SK-N-SH (cell line): ENCODE measurements around the gene NFKB1. TPM values are rescaled to one million over a fixed set of nuclear protein-coding genes. Genes with fewer than 3 reads are reported as not detected.

Source experiments
- CTCF ChIA-PET: fragments of 300-600, 350-600 bp; formaldehyde crosslinking; extraction: SDS; loops from one replicate; lab custom pipeline; 2021; lab: Yijun Ruan, JAX
- POLR2A ChIA-PET: fragments of 350-600 bp; sonication (Branson Sonifier 250); formaldehyde crosslinking; extraction: SDS; loops from one replicate; lab custom pipeline; 2020; ENCODE audit warnings: antibody characterized with exemption, inconsistent platforms; lab: Yijun Ruan, JAX
- DNase-seq: peaks from one replicate; pipeline ENCODE4 v3.0.0; 2012
- H2AFZ ChIP-seq: fragments of 200-600 bp; sonication (generic); 2 replicates; pipeline ENCODE4 v1.8.1; 2016; ENCODE audit warnings: antibody characterized with exemption, mild to moderate bottlenecking, low read depth
- H3F3A ChIP-seq: fragments of 200-600 bp; sonication (generic); replicated peaks from 2 replicates; pipeline ENCODE3; 2016; ENCODE audit warnings: antibody characterized with exemption, mild to moderate bottlenecking; ENCODE audit not compliant: insufficient read depth
- H3K27ac ChIP-seq, 2 experiments: fragments of 200-500 bp in 1 of 2; fragments of 200-600 bp in 1 of 2; sonication (Bioruptor generic) in 1 of 2; sonication (generic), shearing (Covaris generic) in 1 of 2; 2 replicates each; pipeline versions ENCODE4 v1.5.1 to v1.6.1; 2014 to 2016; ENCODE audit warnings: low read depth in 2 of 2, inconsistent platforms in 1 of 2, low read length in 1 of 2, mild to moderate bottlenecking in 1 of 2, mixed read lengths in 1 of 2
- H3K27me3 ChIP-seq: fragments of 200-600 bp; sonication (generic), shearing (Covaris generic); 2 replicates; pipeline ENCODE4 v1.6.1; 2016; ENCODE audit warnings: mixed run types; ENCODE audit not compliant: insufficient read depth
- H3K36me3 ChIP-seq, 2 experiments: fragments of 200-500 bp in 1 of 2; fragments of 200-600 bp in 1 of 2; sonication (Bioruptor generic) in 1 of 2; sonication (generic) in 1 of 2; replicated peaks in 1 of 2; 2 replicates each; pipeline versions ENCODE3 to v1.5.1; 2014 to 2016; ENCODE audit warnings: low read length in 1 of 2, mild to moderate bottlenecking in 1 of 2; ENCODE audit not compliant: insufficient read depth in 2 of 2, control insufficient read depth in 1 of 2
- H3K4me1 ChIP-seq, 2 experiments: fragments of 200-500 bp in 1 of 2; fragments of 200-600 bp in 1 of 2; sonication (Bioruptor generic) in 1 of 2; sonication (generic), shearing (Covaris generic) in 1 of 2; 2 replicates each; pipeline versions ENCODE4 v1.5.1 to v1.6.1; 2014 to 2016; ENCODE audit warnings: low read depth in 1 of 2, low read length in 1 of 2, mixed run types in 1 of 2; ENCODE audit not compliant: insufficient read depth in 2 of 2, control insufficient read depth in 1 of 2
- H3K4me2 ChIP-seq: fragments of 200-600 bp; sonication (generic), shearing (Covaris generic); 2 replicates; pipeline ENCODE4 v1.6.1; 2017; ENCODE audit warnings: mixed run types
- H3K4me3 ChIP-seq, 2 experiments: fragments of 200-500 bp in 1 of 2; fragments of 200-600 bp in 1 of 2; sonication (Bioruptor generic) in 1 of 2; sonication (generic), shearing (Covaris generic) in 1 of 2; 2 replicates each; pipeline versions ENCODE4 v1.5.1 to v1.8.1; 2014 to 2016; ENCODE audit warnings: low read depth in 2 of 2, inconsistent platforms in 1 of 2, low read length in 1 of 2, mild to moderate bottlenecking in 1 of 2, mixed read lengths in 1 of 2, moderate library complexity in 1 of 2
- H3K79me2 ChIP-seq: fragments of 200-600 bp; sonication (generic); 2 replicates; pipeline ENCODE4 v1.8.1; 2017; ENCODE audit warnings: mild to moderate bottlenecking; ENCODE audit not compliant: insufficient read depth
- H3K9ac ChIP-seq: fragments of 200-600 bp; sonication (generic); 2 replicates; pipeline ENCODE4 v1.6.1; 2017; ENCODE audit warnings: mixed run types
- H3K9me2 ChIP-seq: fragments of 200-600 bp; sonication (generic); 2 replicates; pipeline ENCODE4 v1.6.1; 2017; ENCODE audit warnings: mixed run types
- H3K9me3 ChIP-seq: fragments of 200-600 bp; sonication (generic); 2 replicates; pipeline ENCODE4 v1.6.1; 2017; ENCODE audit warnings: mixed run types, mild to moderate bottlenecking, moderate library complexity
- H4K20me1 ChIP-seq: fragments of 200-600 bp; sonication (generic); 2 replicates; pipeline ENCODE4 v1.6.1; 2017; ENCODE audit warnings: mild to moderate bottlenecking, mixed run types; ENCODE audit not compliant: insufficient read depth
- CHD2 ChIP-seq: fragments of 150-350 bp; IDR thresholded peaks from 2 replicates; pipeline ENCODE4 v1.6.1; 2018; ENCODE audit warnings: low read length; ENCODE audit not compliant: partially characterized antibody
- ELF1 ChIP-seq: IDR thresholded peaks from 2 replicates; pipeline ENCODE4 v1.4.0; 2012
- EP300 ChIP-seq, 2 experiments: IDR thresholded peaks; 2 replicates each; pipeline versions ENCODE4 v1.4.0 to v1.6.1; 2012; ENCODE audit warnings: borderline replicate concordance in 1 of 2, low read depth in 1 of 2, low read length in 1 of 2
- FOSL2 ChIP-seq: IDR thresholded peaks from 2 replicates; pipeline ENCODE4 v1.4.0; 2012; ENCODE audit warnings: low read depth, mild to moderate bottlenecking, moderate library complexity, borderline replicate concordance
- FOXJ3 ChIP-seq: sonication (generic); formaldehyde crosslinking; IDR thresholded peaks from 2 replicates; pipeline ENCODE4 v1.5.1; 2020; ENCODE audit warnings: mild to moderate bottlenecking, missing genetic modification reagents
- GABPA ChIP-seq: IDR thresholded peaks from 2 replicates; pipeline ENCODE4 v1.4.0; 2012; ENCODE audit warnings: low read depth, mild to moderate bottlenecking
- GATA2 ChIP-seq: sonication (generic); formaldehyde crosslinking; IDR thresholded peaks from 2 replicates; pipeline ENCODE4 v1.5.0; 2020; ENCODE audit warnings: mild to moderate bottlenecking, missing genetic modification reagents
- JUND ChIP-seq: IDR thresholded peaks from 2 replicates; pipeline ENCODE4 v1.4.0; 2012
- MEF2A ChIP-seq: IDR thresholded peaks from 2 replicates; pipeline ENCODE4 v1.4.0; 2012; ENCODE audit warnings: low read depth, borderline replicate concordance
- MXI1 ChIP-seq: IDR thresholded peaks from 2 replicates; pipeline ENCODE4 v1.6.1; 2012; ENCODE audit warnings: mild to moderate bottlenecking, low read depth, low read length, improper control_type of control experiment
- RCOR1 ChIP-seq: fragments of 150-350 bp; IDR thresholded peaks from 2 replicates; pipeline ENCODE4 v1.6.1; 2017; ENCODE audit warnings: antibody characterized with exemption, low read length
- YY1 ChIP-seq: IDR thresholded peaks from 2 replicates; pipeline ENCODE4 v1.4.0; 2012; ENCODE audit warnings: low read depth, mild to moderate bottlenecking
- WGBS: methylation state at CpG from one replicate; pipeline ENCODE4 v1.1.6; 2017; ENCODE audit warnings: low lambda C conversion rate; 5-methylcytosine and 5-hydroxymethylcytosine counted together
- polyA plus RNA-seq, 3 experiments: library from polyadenylated mRNA; depleted of rRNA; stranded (reverse); fragments of >200 nt; gene quantifications; 2 replicates each; pipeline ENCODE4 v1.2.3, GENCODE V29; 2012
- TF ChIP-seq, protein P1 (sequence below): fragments of 150-350 bp; IDR thresholded peaks from 2 replicates; pipeline ENCODE4 v1.6.1; 2016; ENCODE audit warnings: mild to moderate bottlenecking, low read depth, low read length
- TF ChIP-seq, protein P2 (sequence below): IDR thresholded peaks from 2 replicates; pipeline ENCODE4 v1.6.1; 2012; ENCODE audit warnings: mild to moderate bottlenecking, low read depth, low read length, moderate library complexity
- TF ChIP-seq, protein P3 (sequence below): fragments of 200-600 bp; sonication (generic); IDR thresholded peaks from 2 replicates; pipeline ENCODE4 v1.6.1; 2017; ENCODE audit warnings: antibody characterized with exemption, mild to moderate bottlenecking, moderate library complexity

NFKB1 gene
- polyA plus RNA-seq, 1 of the 3 experiments (the other 2 are of a cell fraction), result 14.1 TPM

DNA sequence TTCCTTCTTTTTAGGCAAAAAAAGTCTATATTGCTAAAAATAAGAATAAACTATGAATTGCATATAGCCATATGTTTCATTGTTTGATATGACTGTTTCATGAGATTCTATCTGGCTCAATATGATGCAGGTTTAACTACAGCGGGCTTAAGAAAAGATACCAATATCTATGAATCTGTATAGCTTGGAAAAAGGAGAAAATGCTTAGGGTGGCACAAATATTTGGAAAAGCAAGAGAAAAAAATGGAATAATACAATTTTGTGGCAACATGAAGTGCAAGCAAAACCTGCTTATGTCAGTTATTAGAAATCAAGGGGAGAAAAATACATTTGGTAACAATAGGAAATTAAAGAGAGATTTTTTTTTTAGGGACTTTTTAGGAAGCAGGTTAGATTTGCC, 48.3 kb upstream of the NFKB1 start:
- no peak overlapping the region for H2AFZ ChIP-seq
- no peak overlapping the region for H3K4me3 ChIP-seq
- H3K4me2 ChIP-seq, result no peak overlapping the region
- H3K4me1 ChIP-seq, result no peaks in the 10 kb centered on the region
- H3K79me2 ChIP-seq, result no peaks in the 10 kb centered on the region
- ChIA-PET CTCF (no interaction called here), POLR2A (no interaction called here)
- no peak overlapping the region for H3K9ac ChIP-seq
- H3K9me3 ChIP-seq, result no peaks in the 10 kb centered on the region
- no peaks in the 10 kb centered on the region for H3F3A ChIP-seq
- H3K27ac ChIP-seq, result no peak overlapping the region
- 93% methylated on average over 1 of the region's 1 CpG for WGBS
- H3K27me3 ChIP-seq, result no peaks in the 10 kb centered on the region
- H3K36me3 ChIP-seq, result no peaks in the 10 kb centered on the region
- TF ChIP-seq MXI1, result no peak
- TF ChIP-seq GATA2 (CRISPR knock-in tag), result no peak
- TF ChIP-seq, protein P1, sequence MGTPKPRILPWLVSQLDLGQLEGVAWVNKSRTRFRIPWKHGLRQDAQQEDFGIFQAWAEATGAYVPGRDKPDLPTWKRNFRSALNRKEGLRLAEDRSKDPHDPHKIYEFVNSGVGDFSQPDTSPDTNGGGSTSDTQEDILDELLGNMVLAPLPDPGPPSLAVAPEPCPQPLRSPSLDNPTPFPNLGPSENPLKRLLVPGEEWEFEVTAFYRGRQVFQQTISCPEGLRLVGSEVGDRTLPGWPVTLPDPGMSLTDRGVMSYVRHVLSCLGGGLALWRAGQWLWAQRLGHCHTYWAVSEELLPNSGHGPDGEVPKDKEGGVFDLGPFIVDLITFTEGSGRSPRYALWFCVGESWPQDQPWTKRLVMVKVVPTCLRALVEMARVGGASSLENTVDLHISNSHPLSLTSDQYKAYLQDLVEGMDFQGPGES, result no peak
- TF ChIP-seq MEF2A, result no peak
- no peak for TF ChIP-seq YY1
- no peak for TF ChIP-seq FOXJ3 (CRISPR knock-in tag)
- TF ChIP-seq, protein P2, sequence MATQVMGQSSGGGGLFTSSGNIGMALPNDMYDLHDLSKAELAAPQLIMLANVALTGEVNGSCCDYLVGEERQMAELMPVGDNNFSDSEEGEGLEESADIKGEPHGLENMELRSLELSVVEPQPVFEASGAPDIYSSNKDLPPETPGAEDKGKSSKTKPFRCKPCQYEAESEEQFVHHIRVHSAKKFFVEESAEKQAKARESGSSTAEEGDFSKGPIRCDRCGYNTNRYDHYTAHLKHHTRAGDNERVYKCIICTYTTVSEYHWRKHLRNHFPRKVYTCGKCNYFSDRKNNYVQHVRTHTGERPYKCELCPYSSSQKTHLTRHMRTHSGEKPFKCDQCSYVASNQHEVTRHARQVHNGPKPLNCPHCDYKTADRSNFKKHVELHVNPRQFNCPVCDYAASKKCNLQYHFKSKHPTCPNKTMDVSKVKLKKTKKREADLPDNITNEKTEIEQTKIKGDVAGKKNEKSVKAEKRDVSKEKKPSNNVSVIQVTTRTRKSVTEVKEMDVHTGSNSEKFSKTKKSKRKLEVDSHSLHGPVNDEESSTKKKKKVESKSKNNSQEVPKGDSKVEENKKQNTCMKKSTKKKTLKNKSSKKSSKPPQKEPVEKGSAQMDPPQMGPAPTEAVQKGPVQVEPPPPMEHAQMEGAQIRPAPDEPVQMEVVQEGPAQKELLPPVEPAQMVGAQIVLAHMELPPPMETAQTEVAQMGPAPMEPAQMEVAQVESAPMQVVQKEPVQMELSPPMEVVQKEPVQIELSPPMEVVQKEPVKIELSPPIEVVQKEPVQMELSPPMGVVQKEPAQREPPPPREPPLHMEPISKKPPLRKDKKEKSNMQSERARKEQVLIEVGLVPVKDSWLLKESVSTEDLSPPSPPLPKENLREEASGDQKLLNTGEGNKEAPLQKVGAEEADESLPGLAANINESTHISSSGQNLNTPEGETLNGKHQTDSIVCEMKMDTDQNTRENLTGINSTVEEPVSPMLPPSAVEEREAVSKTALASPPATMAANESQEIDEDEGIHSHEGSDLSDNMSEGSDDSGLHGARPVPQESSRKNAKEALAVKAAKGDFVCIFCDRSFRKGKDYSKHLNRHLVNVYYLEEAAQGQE, result no peak
- no peak for TF ChIP-seq FOSL2
- TF ChIP-seq JUND, result no peak
- no peak for TF ChIP-seq CHD2
- TF ChIP-seq EP300 (IDR thresholded peaks at IDR 0.05; ENCODE audit: borderline replicate concordance in 1 of 2, low read depth in 1 of 2, low read length in 1 of 2), result no peak
- TF ChIP-seq GABPA, result no peak
- TF ChIP-seq, protein P3, sequence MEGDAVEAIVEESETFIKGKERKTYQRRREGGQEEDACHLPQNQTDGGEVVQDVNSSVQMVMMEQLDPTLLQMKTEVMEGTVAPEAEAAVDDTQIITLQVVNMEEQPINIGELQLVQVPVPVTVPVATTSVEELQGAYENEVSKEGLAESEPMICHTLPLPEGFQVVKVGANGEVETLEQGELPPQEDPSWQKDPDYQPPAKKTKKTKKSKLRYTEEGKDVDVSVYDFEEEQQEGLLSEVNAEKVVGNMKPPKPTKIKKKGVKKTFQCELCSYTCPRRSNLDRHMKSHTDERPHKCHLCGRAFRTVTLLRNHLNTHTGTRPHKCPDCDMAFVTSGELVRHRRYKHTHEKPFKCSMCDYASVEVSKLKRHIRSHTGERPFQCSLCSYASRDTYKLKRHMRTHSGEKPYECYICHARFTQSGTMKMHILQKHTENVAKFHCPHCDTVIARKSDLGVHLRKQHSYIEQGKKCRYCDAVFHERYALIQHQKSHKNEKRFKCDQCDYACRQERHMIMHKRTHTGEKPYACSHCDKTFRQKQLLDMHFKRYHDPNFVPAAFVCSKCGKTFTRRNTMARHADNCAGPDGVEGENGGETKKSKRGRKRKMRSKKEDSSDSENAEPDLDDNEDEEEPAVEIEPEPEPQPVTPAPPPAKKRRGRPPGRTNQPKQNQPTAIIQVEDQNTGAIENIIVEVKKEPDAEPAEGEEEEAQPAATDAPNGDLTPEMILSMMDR, result no peak
- no peak for TF ChIP-seq ELF1
- TF ChIP-seq RCOR1, result no peak
- no peaks in the 10 kb centered on the region for H4K20me1 ChIP-seq
- DNase-seq, result no peak
- H3K9me2 ChIP-seq, result no peaks in the 10 kb centered on the region
